Measurements from ENCODE around the gene GSAP.

Gene GSAP

GRCh38 chr7:77413861-77414424 is 2.2 kb downstream of the GSAP start:
- H3K4me1 ChIP-seq (ENCODE audit: insufficient read depth, low read length, severe bottlenecking): peaks cover 44% of the 10 kb centered on the region
- H3K4me3 ChIP-seq (ENCODE audit: low read depth, low read length, poor library complexity, severe bottlenecking): no peak overlapping the region
- TF ChIP-seq, protein P1, sequence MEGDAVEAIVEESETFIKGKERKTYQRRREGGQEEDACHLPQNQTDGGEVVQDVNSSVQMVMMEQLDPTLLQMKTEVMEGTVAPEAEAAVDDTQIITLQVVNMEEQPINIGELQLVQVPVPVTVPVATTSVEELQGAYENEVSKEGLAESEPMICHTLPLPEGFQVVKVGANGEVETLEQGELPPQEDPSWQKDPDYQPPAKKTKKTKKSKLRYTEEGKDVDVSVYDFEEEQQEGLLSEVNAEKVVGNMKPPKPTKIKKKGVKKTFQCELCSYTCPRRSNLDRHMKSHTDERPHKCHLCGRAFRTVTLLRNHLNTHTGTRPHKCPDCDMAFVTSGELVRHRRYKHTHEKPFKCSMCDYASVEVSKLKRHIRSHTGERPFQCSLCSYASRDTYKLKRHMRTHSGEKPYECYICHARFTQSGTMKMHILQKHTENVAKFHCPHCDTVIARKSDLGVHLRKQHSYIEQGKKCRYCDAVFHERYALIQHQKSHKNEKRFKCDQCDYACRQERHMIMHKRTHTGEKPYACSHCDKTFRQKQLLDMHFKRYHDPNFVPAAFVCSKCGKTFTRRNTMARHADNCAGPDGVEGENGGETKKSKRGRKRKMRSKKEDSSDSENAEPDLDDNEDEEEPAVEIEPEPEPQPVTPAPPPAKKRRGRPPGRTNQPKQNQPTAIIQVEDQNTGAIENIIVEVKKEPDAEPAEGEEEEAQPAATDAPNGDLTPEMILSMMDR (IDR thresholded peaks at IDR 0.05; ENCODE audit: low read length): no peak
- TF ChIP-seq EZH2 (IDR thresholded peaks at IDR 0.05; ENCODE audit: borderline replicate concordance, low read length): no peak
- H3K27me3 ChIP-seq (ENCODE audit: insufficient read depth, low read length): no peaks in the 10 kb centered on the region
- H3K27ac ChIP-seq (ENCODE audit: low read depth, low read length, poor library complexity, severe bottlenecking): peak overlapping the region; percentile 69
- H3K9me2 ChIP-seq (ENCODE audit: low read depth, low read length): no peaks in the 10 kb centered on the region
- peak overlapping the region; percentile 66; the same call in 1 of the 2 replicates for H3K4me2 ChIP-seq (ENCODE audit: low read length)
- H4K20me1 ChIP-seq (ENCODE audit: insufficient read depth, low read length): no peaks in the 10 kb centered on the region
- no peak overlapping the region for H3K9ac ChIP-seq (ENCODE audit: low read length)
- no peak overlapping the region for H2AFZ ChIP-seq (ENCODE audit: low read length)
- peaks cover 14% of the 10 kb centered on the region; the same call in 1 of the 2 replicates for H3F3A ChIP-seq (ENCODE audit: insufficient read depth, low read length)
- H3K9me3 ChIP-seq (ENCODE audit: low read length): no peaks in the 10 kb centered on the region
- H3K36me3 ChIP-seq (ENCODE audit: insufficient read depth, low read length): no peaks in the 10 kb centered on the region
- H3K79me2 ChIP-seq (ENCODE audit: insufficient read depth, low read length): no peaks in the 10 kb centered on the region

DNA sequence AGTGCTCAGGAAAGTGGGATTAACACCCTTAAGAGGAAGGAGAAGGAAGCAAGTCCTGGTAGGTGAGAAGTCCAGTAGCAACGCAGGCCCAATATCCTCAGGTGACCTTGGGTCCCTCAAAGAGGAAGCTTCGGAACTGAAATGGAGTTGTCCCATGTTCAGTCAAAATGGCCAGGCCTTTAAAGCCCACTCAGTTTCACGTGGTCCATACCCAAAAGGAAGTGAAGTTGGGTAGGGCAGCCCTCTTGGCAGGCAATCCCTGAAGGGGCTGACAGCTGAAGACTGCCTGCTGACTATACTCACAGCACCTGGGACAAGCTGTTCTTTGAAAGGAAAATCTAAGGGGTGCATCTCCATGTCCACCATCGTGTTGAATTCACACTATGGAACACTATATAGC is 3.0 kb downstream of the GSAP start:
- Histone ChIP-seq H3K9ac (ENCODE audit: low read length) (no peak overlapping the region), H3F3A (ENCODE audit: insufficient read depth, low read length) (peaks cover 14% of the 10 kb centered on the region; the same call in 1 of the 2 replicates), H3K79me2 (ENCODE audit: insufficient read depth, low read length) (no peaks in the 10 kb centered on the region), H3K27ac (ENCODE audit: low read depth, low read length, poor library complexity, severe bottlenecking) (peak overlapping the region; percentile 69), H3K9me3 (ENCODE audit: low read length) (no peaks in the 10 kb centered on the region), H3K27me3 (ENCODE audit: insufficient read depth, low read length) (no peaks in the 10 kb centered on the region), H2AFZ (ENCODE audit: low read length) (no peak overlapping the region), H3K36me3 (ENCODE audit: insufficient read depth, low read length) (no peaks in the 10 kb centered on the region), H3K4me1 (ENCODE audit: insufficient read depth, low read length, severe bottlenecking) (peaks cover 44% of the 10 kb centered on the region), H3K9me2 (ENCODE audit: low read depth, low read length) (no peaks in the 10 kb centered on the region), H3K4me2 (ENCODE audit: low read length) (no peak overlapping the region), H4K20me1 (ENCODE audit: insufficient read depth, low read length) (no peaks in the 10 kb centered on the region), H3K4me3 (ENCODE audit: low read depth, low read length, poor library complexity, severe bottlenecking) (no peak overlapping the region)
- no peak for TF ChIP-seq EZH2 (IDR thresholded peaks at IDR 0.05; ENCODE audit: borderline replicate concordance, low read length)
- TF ChIP-seq, protein P1 (IDR thresholded peaks at IDR 0.05; ENCODE audit: low read length): no peak

- no peak overlapping the region for H3K4me2 ChIP-seq (ENCODE audit: low read length)
- no peak overlapping the region for H2AFZ ChIP-seq (ENCODE audit: low read length)
- H3K79me2 ChIP-seq (ENCODE audit: insufficient read depth, low read length): no peaks in the 10 kb centered on the region
- no peaks in the 10 kb centered on the region for H3K27me3 ChIP-seq (ENCODE audit: insufficient read depth, low read length)
- H3K4me1 ChIP-seq (ENCODE audit: insufficient read depth, low read length, severe bottlenecking): peaks cover 22% of the 10 kb centered on the region
- H3K4me3 ChIP-seq (ENCODE audit: low read depth, low read length, poor library complexity, severe bottlenecking): no peak overlapping the region
- H3K9me2 ChIP-seq (ENCODE audit: low read depth, low read length): no peaks in the 10 kb centered on the region
- TF ChIP-seq, protein P1 (IDR thresholded peaks at IDR 0.05; ENCODE audit: low read length): no peak
- no peak for TF ChIP-seq EZH2 (IDR thresholded peaks at IDR 0.05; ENCODE audit: borderline replicate concordance, low read length)
- peaks cover 11% of the 10 kb centered on the region; the same call in 1 of the 2 replicates for H3F3A ChIP-seq (ENCODE audit: insufficient read depth, low read length)
- H4K20me1 ChIP-seq (ENCODE audit: insufficient read depth, low read length): no peaks in the 10 kb centered on the region
- no peaks in the 10 kb centered on the region for H3K36me3 ChIP-seq (ENCODE audit: insufficient read depth, low read length)
- no peak overlapping the region for H3K27ac ChIP-seq (ENCODE audit: low read depth, low read length, poor library complexity, severe bottlenecking)
- H3K9me3 ChIP-seq (ENCODE audit: low read length): no peaks in the 10 kb centered on the region
- no peak overlapping the region for H3K9ac ChIP-seq (ENCODE audit: low read length)
Observed at GRCh38 chr7:77409739-77410547, 6.2 kb downstream of the GSAP start.

Measured in OCI-LY1 (cell line).